Kidney epithelial cell (primary cell): Measurements from ENCODE around the gene TMEM178B. TPM values are rescaled to one million over a fixed set of nuclear protein-coding genes. Genes with fewer than 3 reads are reported as not detected.

ENCODE experiments used
- DNase-seq: peaks from one replicate; pipeline ENCODE4 v3.0.0-alpha.2; 2010; ENCODE audit warnings: low read depth
- H3K27me3 ChIP-seq: 2 replicates; pipeline ENCODE4 v1.6.0; 2011; ENCODE audit warnings: low read length; ENCODE audit not compliant: control insufficient read depth, insufficient read depth
- H3K36me3 ChIP-seq: 2 replicates; pipeline ENCODE4 v1.5.1; 2011; ENCODE audit warnings: low read length; ENCODE audit not compliant: control insufficient read depth, insufficient read depth
- H3K4me3 ChIP-seq: 2 replicates; pipeline ENCODE4 v1.5.1; 2011; ENCODE audit warnings: low read depth, mild to moderate bottlenecking, control low read depth, low read length
- total RNA-seq: library from RNA; depleted of rRNA; stranded (reverse); fragments of >200 nt; gene quantifications from 2 replicates; pipeline ENCODE4 v1.2.3, GENCODE V29; 2015
- TF ChIP-seq, protein P1 (sequence below): IDR thresholded peaks from 2 replicates; pipeline ENCODE4 v1.5.1; 2011; ENCODE audit warnings: mild to moderate bottlenecking, moderate library complexity, low read length, control low read depth, inconsistent platforms; ENCODE audit not compliant: insufficient read depth, poor library complexity, severe bottlenecking

Gene TMEM178B
- total RNA-seq, 1 donor from 2014 or later, result 9.7 TPM

GRCh38 chr7:141221007-141221612 is 147.2 kb downstream of the TMEM178B start:
- H3K27me3 ChIP-seq, result no peaks in the 10 kb centered on the region
- no peak overlapping the region for H3K4me3 ChIP-seq
- TF ChIP-seq, protein P1, sequence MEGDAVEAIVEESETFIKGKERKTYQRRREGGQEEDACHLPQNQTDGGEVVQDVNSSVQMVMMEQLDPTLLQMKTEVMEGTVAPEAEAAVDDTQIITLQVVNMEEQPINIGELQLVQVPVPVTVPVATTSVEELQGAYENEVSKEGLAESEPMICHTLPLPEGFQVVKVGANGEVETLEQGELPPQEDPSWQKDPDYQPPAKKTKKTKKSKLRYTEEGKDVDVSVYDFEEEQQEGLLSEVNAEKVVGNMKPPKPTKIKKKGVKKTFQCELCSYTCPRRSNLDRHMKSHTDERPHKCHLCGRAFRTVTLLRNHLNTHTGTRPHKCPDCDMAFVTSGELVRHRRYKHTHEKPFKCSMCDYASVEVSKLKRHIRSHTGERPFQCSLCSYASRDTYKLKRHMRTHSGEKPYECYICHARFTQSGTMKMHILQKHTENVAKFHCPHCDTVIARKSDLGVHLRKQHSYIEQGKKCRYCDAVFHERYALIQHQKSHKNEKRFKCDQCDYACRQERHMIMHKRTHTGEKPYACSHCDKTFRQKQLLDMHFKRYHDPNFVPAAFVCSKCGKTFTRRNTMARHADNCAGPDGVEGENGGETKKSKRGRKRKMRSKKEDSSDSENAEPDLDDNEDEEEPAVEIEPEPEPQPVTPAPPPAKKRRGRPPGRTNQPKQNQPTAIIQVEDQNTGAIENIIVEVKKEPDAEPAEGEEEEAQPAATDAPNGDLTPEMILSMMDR, result no peak
- no peak for DNase-seq
- no peaks in the 10 kb centered on the region for H3K36me3 ChIP-seq

DNA sequence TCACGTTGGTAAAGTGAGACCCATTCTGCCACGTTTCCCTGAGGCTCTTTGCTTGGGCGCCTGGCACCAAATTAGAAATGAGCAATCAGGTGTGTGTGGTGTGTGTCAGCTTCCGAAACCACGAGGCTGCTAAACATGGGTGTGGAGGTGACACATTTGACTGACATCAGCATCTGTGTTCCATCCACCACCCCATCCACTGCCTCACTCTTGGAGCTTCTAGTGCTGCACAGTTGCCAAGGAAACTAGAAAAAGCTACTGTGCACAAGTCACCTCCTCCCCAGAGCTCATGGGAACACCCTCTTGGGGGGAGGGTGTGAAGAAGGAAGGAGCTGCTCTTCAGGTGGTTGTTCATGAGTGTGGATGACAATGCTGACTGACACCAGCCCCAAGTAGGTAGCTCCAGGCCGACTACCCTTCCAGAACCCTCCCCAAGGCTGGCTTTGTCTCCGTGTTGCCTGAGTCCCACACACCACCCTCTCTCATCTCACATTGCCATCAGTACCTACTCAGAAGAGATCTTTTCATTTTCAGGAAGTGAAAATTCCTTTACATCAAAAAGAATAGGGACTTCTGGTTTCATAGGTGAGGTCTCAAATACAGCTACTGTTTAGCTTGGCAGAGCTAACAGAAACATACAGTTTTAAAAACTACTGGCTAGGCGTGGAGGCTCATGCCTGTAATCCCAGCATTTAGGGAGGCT is 152.2 kb downstream of the TMEM178B start:
- Histone ChIP-seq H3K27me3 (no peaks in the 10 kb centered on the region), H3K4me3 (no peak overlapping the region), H3K36me3 (no peaks in the 10 kb centered on the region)
- no peak for DNase-seq
- TF ChIP-seq, protein P1, result no peak

DNA sequence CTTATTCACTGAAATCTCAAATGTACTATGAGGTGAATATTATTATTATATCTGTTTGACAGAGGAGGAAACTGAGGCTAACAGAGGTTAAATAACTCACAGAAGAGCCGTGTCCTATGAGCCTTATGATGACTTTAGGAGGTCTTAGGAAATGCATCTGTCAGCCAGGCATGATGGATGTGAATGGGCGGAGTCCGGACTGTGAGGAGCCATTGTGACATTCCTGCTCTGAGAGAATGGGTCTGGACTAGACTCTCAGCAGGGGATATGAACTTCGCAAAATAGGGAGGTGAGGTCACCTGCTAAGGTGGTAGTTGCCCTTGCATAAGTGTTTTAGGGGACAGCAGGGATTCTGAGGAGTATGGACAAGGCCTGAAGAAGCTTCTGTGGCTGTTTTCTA is 153.6 kb downstream of the TMEM178B start:
- Histone ChIP-seq H3K4me3 (no peak overlapping the region), H3K27me3 (no peaks in the 10 kb centered on the region), H3K36me3 (no peaks in the 10 kb centered on the region)
- TF ChIP-seq, protein P1, result no peak
- no peak for DNase-seq

- Histone ChIP-seq H3K27me3 (no peaks in the 10 kb centered on the region), H3K36me3 (no peaks in the 10 kb centered on the region), H3K4me3 (no peak overlapping the region)
- TF ChIP-seq, protein P1, result no peak
- DNase-seq, result no peak
These were observed 154.6 kb downstream of the TMEM178B start for GRCh38 chr7:141228482-141228881.

- no peak overlapping the region for H3K4me3 ChIP-seq
These were observed 157.3 kb downstream of the TMEM178B start for GRCh38 chr7:141231018-141231792.

More at GRCh38 chr7:141231018-141231792, 157.3 kb downstream of the TMEM178B start:
- Histone ChIP-seq H3K36me3 (no peaks in the 10 kb centered on the region), H3K27me3 (no peaks in the 10 kb centered on the region)
- TF ChIP-seq, protein P1, result peak; percentile 64
- DNase-seq, result no peak
